Heart left ventricle (tissue), 16 donors: Measurements from ENCODE around the gene ASB13. TPM values are rescaled to one million over a fixed set of nuclear protein-coding genes. Genes with fewer than 3 reads are reported as not detected.

Experiments used
- ATAC-seq, 4 donors: fragments of 200-7000 bp; cut with Tn5 transposase; one replicate each; pipeline ENCODE4 v1.9.1; 2020 to 2022; ENCODE audit warnings: moderate library complexity in 4 of 4, mild to moderate bottlenecking in 3 of 4, moderate number of reproducible peaks in 1 of 4
- DNase-seq, 5 donors: peaks; one replicate each; pipeline ENCODE4 v3.0.0-alpha.2; 2020
- H3K27ac ChIP-seq, 12 donors: fragments of 200-600 bp; sonication (generic) in 4 of 12; one replicate each; pipeline versions ENCODE4 v1.5.0 to v1.8.0; 2016 to 2022; ENCODE audit warnings: mild to moderate bottlenecking in 2 of 12
- H3K27me3 ChIP-seq, 9 donors: fragments of 200-600 bp; sonication (generic) in 2 of 9; one replicate each; pipeline versions ENCODE4 v1.5.1 to v1.8.0; 2016 to 2022; ENCODE audit warnings: mild to moderate bottlenecking in 3 of 9
- H3K36me3 ChIP-seq, 9 donors: fragments of 200-600 bp; sonication (generic) in 2 of 9; one replicate each; pipeline versions ENCODE4 v1.5.0 to v1.8.0; 2018 to 2022; ENCODE audit warnings: mild to moderate bottlenecking in 2 of 9
- H3K4me1 ChIP-seq, 12 donors: fragments of 200-600 bp; sonication (generic) in 4 of 12; one replicate each; pipeline versions ENCODE4 v1.5.0 to v1.8.0; 2016 to 2022; ENCODE audit warnings: mild to moderate bottlenecking in 3 of 12
- H3K4me3 ChIP-seq, 12 donors: fragments of 200-600 bp; sonication (generic) in 4 of 12; one replicate each; pipeline versions ENCODE4 v1.5.0 to v1.8.0; 2017 to 2022; ENCODE audit warnings: mild to moderate bottlenecking in 9 of 12, moderate library complexity in 4 of 12
- H3K9me3 ChIP-seq, 12 donors: fragments of 200-600 bp; sonication (generic) in 4 of 12; one replicate each; pipeline versions ENCODE4 v1.5.0 to v1.8.0; 2016 to 2022; ENCODE audit warnings: mild to moderate bottlenecking in 1 of 12
- CTCF ChIP-seq, 12 donors: fragments of 200-600 bp; sonication (generic) in 4 of 12; IDR thresholded peaks; one replicate each; pipeline versions ENCODE4 v1.5.0 to v1.8.0; 2018 to 2022; ENCODE audit warnings: antibody characterized with exemption in 12 of 12, mild to moderate bottlenecking in 5 of 12
- POLR2A ChIP-seq, 2 donors: fragments of 450-650 bp; IDR thresholded peaks; one replicate each; pipeline ENCODE4 v1.6.1; 2017; ENCODE audit warnings: antibody characterized with exemption in 2 of 2, mild to moderate bottlenecking in 2 of 2, moderate library complexity in 2 of 2
- WGBS, 4 donors: extraction: QIAGEN DNeasy Blood & Tissue Kit in 2 of 4; methylation state at CpG; one replicate each; pipeline versions ENCODE4 v1.1.5 to v1.1.7; 2013 to 2018; 5-methylcytosine and 5-hydroxymethylcytosine counted together
- intact Hi-C, 10 donors: fragments of 100-400 bp; cut with DNase I; formaldehyde crosslinking; loops; one replicate each; pipeline versions ENCODE4 v1.11.1 to v1.14.2; 2022
- polyA plus RNA-seq, 2 donors: library from polyadenylated mRNA; stranded (reverse); fragments of 200-250 nt; gene quantifications; one replicate each; pipeline ENCODE4 v1.2.3, GENCODE V29; 2013
- total RNA-seq, 9 donors: library from RNA; depleted of rRNA in 2 of 9; stranded (reverse); fragments of >200 nt in 2 of 9; fragmentation: NEBNext Ultra II Directional in 3 of 9; extraction: Animal tissue kit (Norgen Biotek cat#: 25700) in 3 of 9; gene quantifications; one replicate each; pipeline versions ENCODE4 v1.1.0 to v1.2.4, GENCODE V29; 2016 to 2023
- donor health status: ischemic (EF 13 %, LVEDD 7.1; RV severe dilation, severe dysfunction).
- donor health status: healthy with polysubstance abuse.
- donor health status: DM: no; HTN: yes; CAD: no.
- donor health status: DM: no; HTN: no; CAD: no.
- donor health status: ischemic (EF 25% LVEDD 6.9; RV normal size, moderate dysfunction).
- donor health status: ischemic (EF 25% LVEDD 5.7; RV mildly dilated, moderate dysfunction).
- donor health status: healthy.
- donor health status: DM: yes; HTN: yes; CAD: no.
- donor health status: ischemic (EF 35%, LVEDD 5.7; RV mildly dilated, moderate dysfunction).
- donor health status: nonischemic (EF 11% LVEDD 7.7; RV severe dilation, severe dysfunction).
- donor health status: DM: yes; HTN: yes; CAD: no.
- donor health status: PGD.
- donor health status: ischemic (EF 29% LVEDD 5.4; RV normal size, mild dysfunction).
- donor health status: nonischemic (EF 23%, LVEDD 6.1; RV moderate dilation, normal function).

Gene ASB13
- total and polyA plus RNA-seq, 11 donors, result 9.9 to 18.6 (median 13.3) TPM

DNA sequence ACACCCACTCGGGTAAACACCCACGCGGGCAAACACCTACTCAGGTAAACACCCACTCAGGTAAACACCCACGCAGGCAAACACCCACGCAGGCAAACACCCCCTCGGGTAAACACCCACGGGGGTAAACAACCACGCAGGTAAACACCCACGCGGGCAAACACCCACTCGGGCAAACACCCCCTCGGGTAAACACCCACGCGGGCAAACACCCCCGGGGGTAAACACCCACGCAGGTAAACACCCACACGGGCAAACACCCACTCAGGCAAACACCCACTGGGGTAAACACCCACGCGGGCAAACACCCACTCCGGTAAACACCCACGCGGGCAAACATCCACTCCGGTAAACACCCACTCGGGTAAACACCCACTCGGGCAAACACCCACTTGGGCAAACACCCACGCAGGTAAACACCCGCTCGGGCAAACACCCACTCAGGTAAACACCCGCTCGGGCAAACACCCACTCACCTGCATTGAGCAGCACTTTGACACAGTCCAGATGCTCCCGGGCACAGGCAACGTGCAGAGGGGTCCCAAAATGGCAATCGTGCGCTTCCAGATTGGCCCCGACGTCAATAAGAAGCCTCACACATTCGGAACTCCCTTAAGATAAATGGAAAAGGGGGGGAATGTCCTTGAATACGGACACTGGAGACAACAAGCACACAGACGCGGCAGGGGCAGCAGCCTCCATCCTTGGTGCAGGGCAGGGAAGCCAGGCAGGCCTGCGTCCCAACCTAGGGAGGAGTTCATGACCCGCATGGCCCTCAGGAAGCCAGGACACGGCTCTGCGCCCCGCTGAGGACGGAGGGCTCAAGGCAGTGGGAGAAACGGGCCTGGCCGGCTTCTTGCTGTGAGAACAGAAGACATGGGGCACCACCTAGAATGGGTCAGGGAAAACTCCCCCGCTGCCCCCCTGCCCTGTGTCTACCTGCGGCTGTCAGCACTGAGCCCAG is 17.6 kb downstream of the ASB13 start:
- ATAC-seq, result no peak
- Histone ChIP-seq H3K36me3 (peaks cover 0 to 35% (median 21%) of the 10 kb centered on the region in 9 donors), H3K27me3 (no peaks in the 10 kb centered on the region), H3K9me3 (no peaks in the 10 kb centered on the region), H3K4me3 (no peak overlapping the region), H3K27ac (no peak overlapping the region), H3K4me1 (peaks cover 0 to 41% (median 25%) of the 10 kb centered on the region in 12 donors)
- DNase-seq, result no peak
- no peak for TF ChIP-seq CTCF (IDR thresholded peaks at IDR 0.05)
- TF ChIP-seq POLR2A (IDR thresholded peaks at IDR 0.05), result no peak
- 94 to 96% (median 94%) methylated on average over 46 to 50 of the region's 50 CpGs for WGBS, 4 donors
- intact Hi-C loops, result no loop called here

DNA sequence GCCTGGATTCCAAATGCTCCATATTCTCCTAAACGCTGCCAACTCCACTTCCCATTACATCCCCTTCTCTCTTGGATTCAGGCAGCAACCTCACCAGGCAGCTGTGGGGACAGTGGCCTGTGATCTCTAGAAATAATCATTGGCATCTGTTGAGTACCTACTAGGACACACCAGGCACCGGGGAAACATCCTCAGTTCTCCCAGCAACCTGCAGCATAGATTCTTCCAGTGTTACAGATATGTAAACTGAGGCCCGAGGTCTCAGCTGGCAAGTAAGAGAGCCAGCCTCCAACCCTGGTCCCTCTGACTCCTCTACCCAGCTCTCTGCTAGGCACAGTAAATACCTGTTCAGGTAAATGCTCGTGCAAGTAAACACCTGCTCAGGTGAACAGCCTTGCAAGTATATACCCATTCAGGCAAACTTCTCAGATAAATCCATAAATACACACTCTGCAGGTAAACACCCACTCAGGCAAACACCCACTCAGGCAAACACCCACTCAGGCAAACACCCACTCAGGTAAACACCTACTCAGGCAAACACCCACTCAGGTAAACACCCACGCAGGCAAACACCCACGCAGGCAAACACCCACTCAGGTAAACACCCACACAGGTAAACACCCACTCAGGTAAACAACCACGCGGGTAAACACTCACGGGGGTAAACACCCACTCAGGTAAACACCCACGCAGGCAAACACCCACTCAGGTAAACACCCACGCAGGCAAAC is 18.7 kb downstream of the ASB13 start:
- DNase-seq (no peak), ATAC-seq (no peak)
- no peak for TF ChIP-seq CTCF (IDR thresholded peaks at IDR 0.05)
- TF ChIP-seq POLR2A (IDR thresholded peaks at IDR 0.05), result no peak
- Histone ChIP-seq H3K9me3 (no peaks in the 10 kb centered on the region), H3K4me1 (peaks cover 0 to 48% (median 34%) of the 10 kb centered on the region in 12 donors), H3K27ac (peak overlapping the region in 3 of 12 donors; percentile 79 to 84 (median 82)), H3K36me3 (peaks cover 0 to 36% (median 23%) of the 10 kb centered on the region in 9 donors), H3K4me3 (no peak overlapping the region), H3K27me3 (no peaks in the 10 kb centered on the region)
- intact Hi-C loops, result no loop called here
- 89 to 98% (median 92%) methylated on average over 11 of the region's 11 CpGs for WGBS, 4 donors

DNA sequence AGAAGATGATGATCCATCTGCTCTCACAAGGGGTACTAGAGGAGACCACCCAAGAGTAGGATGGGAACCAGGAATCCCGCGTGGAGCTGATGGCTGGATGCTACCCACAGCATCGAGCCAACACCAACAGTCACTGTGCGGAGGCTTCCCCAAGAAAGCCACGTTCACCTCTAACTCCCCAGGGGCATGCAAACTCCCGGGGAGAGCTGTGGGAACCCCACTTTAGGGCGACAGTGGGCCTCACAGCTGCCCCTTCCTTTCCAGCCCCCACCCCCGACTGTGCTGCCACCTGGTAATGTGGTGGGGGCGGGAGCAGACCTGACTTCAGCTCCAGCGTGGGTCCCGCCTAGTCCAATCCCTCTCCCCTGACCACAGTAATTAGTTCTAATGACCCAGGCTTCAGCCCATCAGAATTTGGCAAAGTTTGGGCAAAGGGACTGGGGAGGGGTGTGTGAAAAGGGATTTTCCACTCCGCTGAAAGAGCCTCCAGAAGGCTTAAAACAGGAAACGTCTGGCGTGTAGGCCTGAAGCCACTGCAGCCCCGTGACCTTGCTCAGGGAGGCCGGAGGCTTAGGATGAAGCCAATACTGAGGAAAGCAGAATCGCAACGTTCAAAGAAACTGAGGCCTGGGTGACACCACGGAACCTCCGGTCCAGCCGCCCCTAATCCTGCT is 20.3 kb downstream of the ASB13 start:
- no peaks in the 10 kb centered on the region for H3K27me3 ChIP-seq
- ATAC-seq, result peak; percentile 65 to 87 (median 70)
- intact Hi-C loops, result no loop called here
- peak in 1 of 5 donors; percentile 65 for DNase-seq
- peaks cover 0 to 46% (median 34%) of the 10 kb centered on the region in 12 donors for H3K4me1 ChIP-seq
- peak overlapping the region; percentile 42 to 89 (median 70) for H3K27ac ChIP-seq
- 52 to 69% (median 63%) methylated on average over 21 of the region's 21 CpGs for WGBS, 4 donors
- peaks cover 0 to 50% (median 33%) of the 10 kb centered on the region in 9 donors for H3K36me3 ChIP-seq
- TF ChIP-seq POLR2A (IDR thresholded peaks at IDR 0.05), result no peak
- TF ChIP-seq CTCF (IDR thresholded peaks at IDR 0.05), result no peak
- no peak overlapping the region for H3K4me3 ChIP-seq
- H3K9me3 ChIP-seq, result no peaks in the 10 kb centered on the region
